ENCODE measurements around the gene CTSC. TPM values are rescaled to one million over a fixed set of nuclear protein-coding genes. Genes with fewer than 3 reads are reported as not detected.

CTSC gene
- total RNA-seq, 1 donor from 2014 or later, result 445 TPM

- no peaks in the 10 kb centered on the region for H3K27me3 ChIP-seq (ENCODE audit: low read depth)
- peaks cover 24% of the 10 kb centered on the region for H3K4me1 ChIP-seq
- no peak for ATAC-seq
- DNase-seq, result no peak
- H3K4me3 ChIP-seq, result no peak overlapping the region
- no peak overlapping the region for H3K27ac ChIP-seq
- intact Hi-C loops (cut with DNase I), result no loop called here
- peaks cover 22% of the 10 kb centered on the region for H3K36me3 ChIP-seq
- no peak for TF ChIP-seq CTCF (IDR thresholded peaks at IDR 0.05)
- H3K9me3 ChIP-seq, result no peaks in the 10 kb centered on the region
Observed at GRCh38 chr11:88295028-88295427, 42.5 kb downstream of the CTSC start.

GRCh38 chr11:88293931-88294330, 43.6 kb downstream of the CTSC start:
- Histone ChIP-seq H3K9me3 (no peaks in the 10 kb centered on the region), H3K4me3 (no peak overlapping the region), H3K36me3 (peaks cover 22% of the 10 kb centered on the region), H3K4me1 (peaks cover 22% of the 10 kb centered on the region), H3K27me3 (ENCODE audit: low read depth) (no peaks in the 10 kb centered on the region), H3K27ac (no peak overlapping the region)
- DNase-seq (no peak), ATAC-seq (no peak)
- intact Hi-C loops (cut with DNase I), result no loop called here
- TF ChIP-seq CTCF (IDR thresholded peaks at IDR 0.05), result no peak

- Histone ChIP-seq H3K9me3 (no peaks in the 10 kb centered on the region), H3K27ac (no peak overlapping the region), H3K36me3 (peaks cover 22% of the 10 kb centered on the region), H3K4me1 (peaks cover 6% of the 10 kb centered on the region), H3K4me3 (no peak overlapping the region), H3K27me3 (ENCODE audit: low read depth) (no peaks in the 10 kb centered on the region)
- intact Hi-C loops (cut with DNase I), result no loop called here
- DNase-seq, result no peak
- TF ChIP-seq CTCF (IDR thresholded peaks at IDR 0.05), result no peak
- ATAC-seq, result no peak
Observed at GRCh38 chr11:88292171-88292843, 45.2 kb downstream of the CTSC start.

GRCh38 chr11:88288560-88288959, 49.0 kb downstream of the CTSC start:
- Histone ChIP-seq H3K27me3 (ENCODE audit: low read depth) (no peaks in the 10 kb centered on the region), H3K36me3 (no peaks in the 10 kb centered on the region), H3K4me3 (no peak overlapping the region), H3K4me1 (peaks cover 23% of the 10 kb centered on the region), H3K9me3 (no peaks in the 10 kb centered on the region), H3K27ac (no peak overlapping the region)
- intact Hi-C loops (cut with DNase I), result no loop called here
- TF ChIP-seq CTCF (IDR thresholded peaks at IDR 0.05), result no peak
- ATAC-seq, result no peak
- no peak for DNase-seq

- H3K27me3 ChIP-seq (ENCODE audit: low read depth), result no peaks in the 10 kb centered on the region
- intact Hi-C loops (cut with DNase I), result no loop called here
- no peaks in the 10 kb centered on the region for H3K36me3 ChIP-seq
- no peak overlapping the region for H3K27ac ChIP-seq
- H3K4me3 ChIP-seq, result no peak overlapping the region
- TF ChIP-seq CTCF (IDR thresholded peaks at IDR 0.05), result no peak
- no peaks in the 10 kb centered on the region for H3K9me3 ChIP-seq
- ATAC-seq (no peak), DNase-seq (no peak)
- H3K4me1 ChIP-seq, result peaks cover 22% of the 10 kb centered on the region
Observed at GRCh38 chr11:88284336-88285050, 53.0 kb downstream of the CTSC start.

Measured in lower lobe of right lung (tissue), 2 donors.